OCI-LY7 (cell line): ENCODE data around the gene DGKH. TPM values are rescaled to one million over a fixed set of nuclear protein-coding genes. Genes with fewer than 3 reads are reported as not detected.

Experiments
- BruUV-seq: library from RNA; stranded (reverse); fragments of 400-500 nt; replicated peaks from 2 replicates; lab custom pipeline; 2021; lab: Mats Ljungman, UMichigan
- CTCF ChIA-PET: fragments of 300-600 bp; sonication (Branson Sonifier 250); formaldehyde crosslinking; loops from one replicate; lab custom pipeline; 2022; ENCODE audit warnings: antibody characterized with exemption; ENCODE audit not compliant: unreplicated experiment; lab: Charles Lee
- POLR2A ChIA-PET: fragments of 300-600 bp; sonication (Branson Sonifier 250); formaldehyde crosslinking; loops from one replicate; lab custom pipeline; 2022; ENCODE audit warnings: antibody characterized with exemption; lab: Charles Lee
- DNase-seq: peaks from one replicate; pipeline ENCODE4 v3.0.0-alpha.2; 2015; ENCODE audit warnings: low spot score
- H2AFZ ChIP-seq: fragments of 200-600 bp; sonication (generic), shearing (Covaris generic); 2 replicates; pipeline ENCODE4 v1.6.1; 2014; ENCODE audit warnings: mild to moderate bottlenecking, antibody characterized with exemption, low read length, moderate library complexity
- H3K27ac ChIP-seq: fragments of 200-600 bp; sonication (generic); 2 replicates; pipeline ENCODE4 v1.5.1; 2014; ENCODE audit warnings: mixed run types, low read depth, mild to moderate bottlenecking, moderate library complexity, low read length, inconsistent platforms; ENCODE audit not compliant: poor library complexity, severe bottlenecking
- H3K36me3 ChIP-seq: fragments of 200-600 bp; sonication (generic); 2 replicates; pipeline ENCODE4 v1.6.1; 2014; ENCODE audit warnings: mild to moderate bottlenecking, antibody characterized with exemption, low read length, moderate library complexity, mixed read lengths; ENCODE audit not compliant: insufficient read depth
- H3K4me1 ChIP-seq: fragments of 200-600 bp; sonication (generic); 2 replicates; pipeline ENCODE4 v1.5.1; 2014; ENCODE audit warnings: mild to moderate bottlenecking, low read length; ENCODE audit not compliant: insufficient read depth, poor library complexity, severe bottlenecking
- H3K4me2 ChIP-seq: fragments of 200-600 bp; sonication (generic); 2 replicates; pipeline ENCODE4 v1.6.1; 2014; ENCODE audit warnings: mild to moderate bottlenecking, low read length
- H3K4me3 ChIP-seq: fragments of 200-600 bp; sonication (generic); 2 replicates; pipeline ENCODE4 v1.5.1; 2014; ENCODE audit warnings: mild to moderate bottlenecking, low read depth, low read length; ENCODE audit not compliant: poor library complexity, severe bottlenecking
- H3K79me2 ChIP-seq: fragments of 200-600 bp; sonication (generic); 2 replicates; pipeline ENCODE4 v1.6.1; 2016; ENCODE audit warnings: low read depth, mild to moderate bottlenecking, low read length, moderate library complexity, mixed read lengths; ENCODE audit not compliant: insufficient read depth
- H3K9me2 ChIP-seq: fragments of 200-600 bp; sonication (generic); 2 replicates; pipeline ENCODE4 v1.6.1; 2016; ENCODE audit warnings: mild to moderate bottlenecking, low read length, mixed read lengths; ENCODE audit not compliant: insufficient read depth
- H3K9me3 ChIP-seq: fragments of 200-600 bp; sonication (generic); 2 replicates; pipeline ENCODE4 v1.6.1; 2014; ENCODE audit warnings: mild to moderate bottlenecking, mixed run types, low read length, mixed read lengths
- H4K20me1 ChIP-seq: fragments of 200-600 bp; sonication (generic); 2 replicates; pipeline ENCODE4 v1.6.1; 2014; ENCODE audit warnings: mild to moderate bottlenecking, antibody characterized with exemption, low read length, moderate library complexity, mixed read lengths; ENCODE audit not compliant: insufficient read depth
- EZH2phosphoT487 ChIP-seq: fragments of 200-600 bp; sonication (generic); IDR thresholded peaks from 2 replicates; pipeline ENCODE4 v1.6.1; 2018; ENCODE audit warnings: low read depth, borderline replicate concordance, mild to moderate bottlenecking, mixed run types, antibody characterized with exemption, low read length, moderate library complexity, mixed read lengths
- intact Hi-C: fragments of 100-400 bp; cut with micrococcal nuclease; formaldehyde crosslinking; loops from one replicate; pipeline ENCODE4 v1.10.0; 2022; ENCODE audit not compliant: unreplicated experiment
- total RNA-seq, 2 experiments: library from RNA; depleted of rRNA in 1 of 2; stranded (reverse); fragments of >200 nt in 1 of 2; shearing (Covaris generic) in 1 of 2; gene quantifications; 2 replicates each; pipeline ENCODE4 v1.2.3, GENCODE V29; 2014 to 2022
- TF ChIP-seq, protein P1 (sequence below): fragments of 200-600 bp; sonication (generic); conservative IDR thresholded peaks from 2 replicates; pipeline ENCODE4 v1.5.1; 2014; ENCODE audit warnings: mild to moderate bottlenecking, antibody characterized with exemption, low read length, moderate library complexity, mixed read lengths

Gene DGKH
- total RNA-seq, 2 experiments from 2014 or later: 6.2 to 16.1 TPM

DNA sequence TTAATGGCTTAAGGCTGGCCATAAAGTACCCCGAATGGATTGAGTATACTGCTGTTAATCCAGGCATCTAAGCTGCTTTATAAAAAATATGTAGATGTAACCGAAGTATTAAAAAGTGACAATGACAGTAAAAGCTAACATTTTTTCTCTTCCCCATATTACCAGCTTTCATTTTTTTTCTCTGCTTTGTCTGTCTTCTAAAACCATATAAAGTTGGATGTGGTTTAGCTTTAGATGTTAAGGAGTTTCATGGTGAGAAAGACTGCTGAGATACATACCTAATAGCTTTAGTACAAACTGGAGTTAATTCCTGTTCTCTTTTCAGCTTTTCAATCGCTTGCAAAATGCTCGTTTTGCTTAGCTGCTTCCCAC lies 224.3 kb downstream of the DGKH start:
- Histone ChIP-seq H3K79me2 (peaks cover 55% of the 10 kb centered on the region), H3K4me1 (peaks cover 49% of the 10 kb centered on the region), H3K4me3 (peak overlapping the region; percentile 82), H3K4me2 (peak overlapping the region; percentile 98), H3K9me3 (peaks cover 17% of the 10 kb centered on the region; the same call in 1 of the 2 replicates), H2AFZ (peak overlapping the region; percentile 55), H4K20me1 (no peaks in the 10 kb centered on the region), H3K36me3 (peaks cover 18% of the 10 kb centered on the region), H3K27ac (peak overlapping the region; percentile 75), H3K9me2 (no peaks in the 10 kb centered on the region)
- TF ChIP-seq, protein P1, sequence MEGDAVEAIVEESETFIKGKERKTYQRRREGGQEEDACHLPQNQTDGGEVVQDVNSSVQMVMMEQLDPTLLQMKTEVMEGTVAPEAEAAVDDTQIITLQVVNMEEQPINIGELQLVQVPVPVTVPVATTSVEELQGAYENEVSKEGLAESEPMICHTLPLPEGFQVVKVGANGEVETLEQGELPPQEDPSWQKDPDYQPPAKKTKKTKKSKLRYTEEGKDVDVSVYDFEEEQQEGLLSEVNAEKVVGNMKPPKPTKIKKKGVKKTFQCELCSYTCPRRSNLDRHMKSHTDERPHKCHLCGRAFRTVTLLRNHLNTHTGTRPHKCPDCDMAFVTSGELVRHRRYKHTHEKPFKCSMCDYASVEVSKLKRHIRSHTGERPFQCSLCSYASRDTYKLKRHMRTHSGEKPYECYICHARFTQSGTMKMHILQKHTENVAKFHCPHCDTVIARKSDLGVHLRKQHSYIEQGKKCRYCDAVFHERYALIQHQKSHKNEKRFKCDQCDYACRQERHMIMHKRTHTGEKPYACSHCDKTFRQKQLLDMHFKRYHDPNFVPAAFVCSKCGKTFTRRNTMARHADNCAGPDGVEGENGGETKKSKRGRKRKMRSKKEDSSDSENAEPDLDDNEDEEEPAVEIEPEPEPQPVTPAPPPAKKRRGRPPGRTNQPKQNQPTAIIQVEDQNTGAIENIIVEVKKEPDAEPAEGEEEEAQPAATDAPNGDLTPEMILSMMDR: no peak
- no peak for TF ChIP-seq EZH2phosphoT487
- intact Hi-C loops: loop anchor here (5.0 to 10.0 kb wide), 5 partner anchors 230 to 972 kb away; no protein-coding TSS in a partner anchor
- ChIA-PET CTCF (no interaction called here), POLR2A (interaction anchor here (0.6 to 1.5 kb wide), 8 partner anchors 9 to 958 kb away, joined by 3 to 4 read pairs (median 3); no protein-coding TSS in a partner anchor)
- no peak for DNase-seq
- no TSS peak for BruUV-seq

DNA sequence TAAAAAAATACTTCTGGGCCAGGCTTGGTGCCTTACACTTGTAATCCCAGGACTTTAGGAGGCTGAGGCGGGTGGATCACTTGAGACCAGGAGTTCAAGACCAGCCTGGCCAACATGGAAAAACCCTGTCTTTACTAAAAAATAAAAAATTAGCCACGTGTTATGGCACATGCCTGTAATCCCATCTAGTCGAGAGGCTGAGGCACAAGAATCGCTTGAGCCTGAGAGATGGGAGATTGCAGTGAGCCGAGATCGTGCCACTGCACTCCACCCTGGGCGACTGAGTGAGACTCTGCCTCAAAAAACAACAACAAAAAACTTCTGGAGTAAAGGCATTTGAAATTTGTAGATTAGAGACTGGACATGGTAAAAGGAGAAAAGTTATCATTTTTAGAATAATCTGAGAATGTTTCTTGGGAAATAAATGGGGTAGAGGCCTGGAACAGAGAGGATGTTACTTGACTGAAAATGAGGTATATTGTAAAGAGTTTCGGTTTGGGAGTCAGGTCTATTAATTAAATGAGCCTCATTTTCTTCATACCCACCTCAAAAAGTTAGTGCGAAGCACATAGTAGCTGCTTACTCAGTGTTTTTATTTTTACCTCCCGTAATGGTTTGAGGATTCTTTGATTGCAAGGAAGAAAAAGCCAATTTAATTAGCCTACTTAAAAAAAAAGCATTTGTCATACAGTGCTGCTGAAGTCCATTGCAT lies 226.1 kb downstream of the DGKH start:
- Histone ChIP-seq H4K20me1 (no peaks in the 10 kb centered on the region), H3K4me1 (peaks cover 66% of the 10 kb centered on the region), H3K9me2 (no peaks in the 10 kb centered on the region), H2AFZ (no peak overlapping the region; the same call in 1 of the 2 replicates), H3K36me3 (peaks cover 26% of the 10 kb centered on the region), H3K79me2 (peaks cover 73% of the 10 kb centered on the region), H3K4me3 (peak overlapping the region; percentile 82), H3K27ac (peak overlapping the region; percentile 75), H3K4me2 (peak overlapping the region; percentile 98), H3K9me3 (peaks cover 17% of the 10 kb centered on the region; the same call in 1 of the 2 replicates)
- TSS peak; percentile 95 for BruUV-seq
- POLR2A ChIA-PET: interaction anchor here (0.7 to 1.5 kb wide), 2 partner anchors 815 to 1128 kb away, joined by 3 to 4 read pairs; no protein-coding TSS in a partner anchor
- TF ChIP-seq, protein P1: no peak
- no peak for TF ChIP-seq EZH2phosphoT487
- intact Hi-C loops: loop anchor here (5.0 to 10.0 kb wide), 5 partner anchors 232 to 970 kb away; no protein-coding TSS in a partner anchor
- CTCF ChIA-PET: no interaction called here
- DNase-seq: peak; percentile 12
